Stimulated activated CD4-positive, alpha-beta T cell treated with anti-CD3 and anti-CD28 coated beads, Interleukin-15, amount 100 ng/mL, for 48 hours (primary cell): Measurements from ENCODE around the gene CORO1C.
"Not testable (repeated sequence)": the region's sequence is repeated elsewhere in the genome, so short reads cannot be mapped to it uniquely, and the experiment has no call there.

Experiments
- DNase-seq, 2 donors: peaks; one replicate each; pipeline ENCODE4 v3.0.0-alpha.2; 2020; ENCODE audit warnings: low read depth in 2 of 2

CORO1C gene

DNA sequence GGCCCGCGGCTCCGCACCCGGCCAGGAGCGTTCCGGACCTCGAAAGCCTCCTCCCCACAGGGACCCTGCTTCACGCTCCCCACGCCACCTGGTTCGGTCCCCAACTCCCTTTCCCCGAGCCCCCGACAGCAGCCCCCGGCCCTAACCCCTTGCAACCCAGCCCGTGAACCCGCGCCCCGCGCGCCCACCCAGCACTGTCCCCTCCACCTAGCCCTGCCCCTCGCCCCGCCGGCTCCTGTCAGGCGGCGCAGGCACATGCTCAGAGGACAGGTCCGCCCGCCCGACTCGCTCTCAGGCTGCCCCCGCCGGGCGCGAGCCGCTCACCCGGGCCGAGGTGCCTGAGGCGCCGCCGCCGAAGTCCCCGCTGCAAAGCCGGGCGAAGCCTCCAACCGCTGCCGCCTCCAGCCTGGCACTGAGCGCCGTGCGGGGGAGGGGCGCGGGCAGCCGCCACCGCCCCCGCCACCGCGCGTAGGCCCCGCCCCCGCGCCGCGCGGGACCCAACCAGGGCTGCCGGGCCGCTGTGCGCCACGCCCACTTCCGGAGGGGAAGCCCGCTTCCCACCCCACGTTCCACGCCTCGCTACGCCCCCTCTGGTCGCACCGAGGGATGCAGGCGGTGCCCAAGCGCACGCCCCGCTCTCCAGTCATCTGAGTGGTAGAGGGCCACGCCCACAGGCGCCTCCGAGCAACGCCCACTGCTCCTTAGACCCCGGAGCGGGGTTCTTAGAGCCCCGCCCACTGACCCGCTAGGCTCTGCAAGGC, at the start of gene CORO1C:
TSS of gene CORO1C (minus strand) at position 414 of the 761 bp plus-strand sequence. CDS start 30,200 bp downstream, outside the sequence.
- peak; percentile 92 to 94 for DNase-seq

DNA sequence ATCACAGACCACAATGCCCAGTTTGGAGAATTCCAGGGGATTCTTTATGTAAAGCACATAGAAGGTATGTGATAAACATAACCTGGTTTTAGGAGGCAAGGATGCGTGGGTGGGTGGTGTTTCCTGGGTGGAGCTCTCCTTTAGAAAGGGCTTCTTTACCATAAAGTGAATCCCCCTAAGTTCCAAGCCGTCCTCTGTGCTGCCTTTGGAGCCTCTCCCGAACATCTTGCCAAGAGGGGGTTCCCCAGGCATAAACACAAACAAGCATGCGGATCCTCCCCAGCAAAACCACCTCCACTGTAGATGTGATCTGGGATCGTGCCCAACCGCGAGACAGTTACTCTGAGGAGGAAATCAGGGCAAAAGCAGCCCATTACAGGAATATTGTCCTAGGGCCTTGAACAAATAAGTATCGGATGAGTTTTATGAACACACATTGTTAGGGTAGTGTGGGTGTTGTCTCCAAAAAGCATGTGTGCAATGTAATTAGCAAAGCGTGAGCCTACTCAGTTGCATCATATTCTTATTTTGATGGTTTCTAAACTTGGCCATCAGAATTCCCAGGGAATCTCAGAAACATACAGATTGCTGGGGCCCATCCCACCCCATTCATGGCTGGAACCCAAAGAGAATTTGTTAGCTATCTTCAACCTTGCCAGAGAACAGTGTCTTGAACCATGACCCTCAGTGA, 48.8 kb upstream of the CORO1C start:
- no peak for DNase-seq

DNA sequence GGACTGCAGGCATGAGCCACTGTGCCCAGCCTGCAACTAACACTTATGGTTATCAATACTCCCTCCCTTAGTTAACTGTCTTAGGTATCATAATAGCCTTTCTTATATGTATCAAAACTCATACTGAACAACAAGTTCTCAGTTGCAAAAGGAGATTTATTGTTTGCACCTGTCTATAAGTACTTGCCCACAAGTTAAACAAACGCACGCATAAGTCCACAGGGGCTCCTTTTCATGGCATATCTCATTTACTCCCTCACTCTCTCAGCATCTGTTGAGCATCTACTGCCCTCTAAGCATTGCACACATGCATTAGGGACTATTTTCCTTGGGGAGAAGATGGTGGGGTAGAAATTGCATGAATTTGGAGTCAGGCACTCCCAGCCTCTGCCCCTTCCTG, 46.7 kb upstream of the CORO1C start:
- no peak for DNase-seq

DNA sequence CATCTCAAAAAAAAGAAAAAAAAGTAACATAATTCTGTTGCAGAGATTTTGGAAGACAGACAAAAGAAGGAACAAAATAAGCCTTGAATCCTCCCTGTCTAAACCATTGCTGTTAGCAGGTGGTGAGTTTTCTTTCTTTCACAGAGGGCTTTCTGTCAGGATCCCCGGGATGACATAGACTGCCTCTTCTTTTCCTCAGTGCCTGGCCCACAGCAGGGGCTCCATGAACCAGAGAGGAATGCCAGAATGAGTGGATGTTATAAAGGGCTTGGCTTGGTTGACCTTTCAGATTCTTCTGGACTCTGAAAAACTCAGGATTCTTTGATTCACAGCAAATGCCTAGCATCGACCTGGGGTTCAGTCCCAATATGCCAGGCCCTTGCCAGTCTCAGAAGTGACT, 45.8 kb upstream of the CORO1C start:
- DNase-seq: no peak

DNA sequence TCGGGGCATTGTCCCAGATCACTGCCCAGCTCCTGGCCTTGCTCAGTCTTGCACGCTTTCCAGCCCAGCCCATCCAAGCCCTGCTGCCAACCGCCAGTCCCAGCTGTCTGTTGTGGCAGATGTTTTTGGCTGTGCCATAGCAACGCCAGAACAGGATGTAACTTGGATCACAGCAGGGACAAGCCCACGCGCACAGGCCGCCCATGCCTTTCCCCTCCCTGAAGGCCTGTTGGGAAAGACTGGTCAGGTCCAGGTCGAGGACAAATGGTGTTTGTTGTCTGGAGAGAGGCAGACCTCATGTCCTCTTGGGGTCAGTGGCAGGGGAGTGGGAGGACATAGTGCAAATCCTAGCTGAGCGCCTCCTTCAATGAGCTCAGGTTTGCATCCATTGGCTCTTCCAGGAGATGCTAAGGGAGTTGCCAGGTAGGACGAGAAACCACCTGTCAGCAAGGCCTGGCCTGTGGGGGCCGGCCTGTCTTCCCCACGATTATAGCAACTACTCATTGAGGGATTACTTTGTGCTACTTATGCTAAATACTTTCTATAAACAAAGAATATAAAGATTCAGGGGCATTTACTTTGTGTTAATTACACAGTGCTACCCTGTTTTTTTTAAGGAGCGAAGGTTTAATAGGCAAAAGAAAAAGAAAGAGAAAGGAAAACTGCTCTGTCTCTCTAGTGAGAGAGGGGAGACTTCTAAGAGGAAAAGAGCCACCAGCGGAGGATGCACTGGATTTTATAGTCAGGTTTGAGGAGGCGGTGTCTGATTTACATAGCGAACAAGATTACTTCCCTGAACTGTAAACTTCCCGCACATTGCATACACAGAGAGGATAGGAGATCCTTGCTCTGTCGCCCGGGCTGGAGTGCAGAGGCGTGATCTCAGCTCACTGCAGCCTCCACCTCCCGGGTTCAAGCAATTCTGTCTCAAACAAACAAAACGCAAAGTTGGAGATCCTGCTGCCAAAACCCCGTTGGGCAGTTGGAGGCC, 42.8 kb upstream of the CORO1C start:
- no peak for DNase-seq

DNA sequence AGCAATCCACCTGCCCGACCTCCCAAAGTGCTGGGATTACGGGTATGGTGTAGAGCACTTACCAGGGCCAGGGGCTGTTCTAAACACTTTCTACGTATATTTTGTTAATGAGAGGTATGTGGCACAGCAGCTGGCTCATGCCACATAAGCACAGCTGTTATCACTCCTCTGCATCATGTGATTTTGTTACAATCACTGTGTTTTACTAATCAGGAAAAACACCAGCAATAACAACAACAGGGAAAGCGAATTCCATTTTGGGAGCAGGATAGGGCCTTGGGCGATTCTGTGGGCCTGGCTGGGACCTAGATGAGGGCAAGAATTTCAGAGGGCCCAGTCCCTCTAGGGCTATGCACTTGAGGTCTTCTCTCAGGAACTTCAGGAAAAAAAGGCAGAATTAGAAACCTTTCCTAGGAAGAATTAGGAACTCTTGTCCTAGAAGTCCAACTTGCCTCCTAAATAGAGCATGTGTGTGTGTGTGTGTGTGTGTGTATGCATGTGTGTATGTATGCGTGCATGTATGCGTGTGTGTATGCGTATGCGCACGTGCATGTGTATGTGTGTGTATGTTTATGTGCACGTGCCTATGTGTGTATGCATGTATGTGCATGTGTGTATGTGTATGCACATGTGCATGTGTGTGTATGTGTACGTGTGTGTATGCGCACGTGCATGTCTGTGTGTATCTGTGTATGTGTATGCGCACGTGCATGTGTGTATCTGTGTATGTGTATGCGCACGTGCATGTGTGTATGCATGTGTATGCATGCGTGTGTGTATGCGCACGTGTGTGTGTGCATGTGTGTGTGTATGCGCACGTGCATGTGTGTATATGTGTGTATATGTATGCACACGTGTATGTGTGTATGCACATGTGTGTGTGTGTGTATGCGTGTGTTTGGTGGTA, 41.8 kb upstream of the CORO1C start:
- no peak for DNase-seq

DNA sequence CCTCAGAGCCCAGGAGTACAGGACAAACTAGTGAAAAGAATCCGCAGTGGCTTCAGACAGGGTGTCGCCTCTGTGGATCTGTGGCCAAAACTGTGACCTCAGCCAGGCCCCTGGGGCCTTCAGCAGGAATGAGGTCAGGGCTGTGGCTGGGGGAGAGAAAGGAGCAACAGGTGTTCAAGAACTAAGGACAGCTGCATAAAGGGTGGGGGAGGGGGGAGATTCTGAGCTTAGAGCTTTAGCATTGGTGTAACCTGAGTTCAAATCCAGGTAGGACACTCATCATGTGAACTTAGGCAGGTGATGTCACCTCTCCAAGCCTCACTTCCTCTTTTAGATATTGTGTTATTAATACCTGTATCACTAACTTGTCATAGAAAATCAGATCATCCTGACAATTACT, 40.9 kb upstream of the CORO1C start:
- DNase-seq: no peak

DNA sequence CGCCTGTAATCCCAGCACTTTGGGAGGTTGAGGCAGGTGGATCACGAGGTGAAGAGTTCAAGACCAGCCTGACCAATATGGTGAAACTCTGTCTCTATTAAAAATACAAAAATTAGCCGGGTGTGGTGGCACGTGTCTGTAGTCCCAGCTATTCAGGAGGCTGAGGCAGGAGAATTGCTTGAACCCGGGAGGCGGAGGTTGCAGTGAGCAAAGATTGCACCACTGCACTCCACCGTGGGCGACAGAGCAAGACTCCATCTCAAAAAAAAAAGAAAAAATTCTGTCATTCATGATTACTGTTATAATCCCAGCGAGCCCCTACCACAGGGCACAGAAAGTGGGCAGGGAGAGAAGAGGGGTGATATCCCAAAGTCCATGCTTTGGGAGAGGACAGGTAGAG, 40.5 kb upstream of the CORO1C start:
- not testable (repeated sequence) for DNase-seq

DNA sequence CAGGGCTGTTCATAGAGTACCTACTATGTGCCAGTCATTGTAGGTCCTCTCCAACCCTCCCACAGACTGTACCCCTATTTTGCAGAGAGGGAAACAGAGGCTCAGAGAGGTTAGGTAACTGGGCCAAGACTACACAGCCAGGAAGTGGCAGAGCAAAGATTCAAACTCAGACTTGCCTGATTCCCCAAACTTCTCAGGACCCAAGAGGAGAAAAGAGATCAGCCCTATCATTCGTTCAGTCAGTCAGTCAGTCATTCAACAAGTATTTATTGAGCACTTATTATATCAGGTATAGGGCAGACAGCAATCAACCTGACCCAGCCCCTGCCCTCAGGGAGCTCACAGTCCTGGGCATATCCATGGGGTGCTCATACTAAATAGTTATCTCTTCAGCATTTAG, 39.6 kb upstream of the CORO1C start:
- no peak for DNase-seq

DNA sequence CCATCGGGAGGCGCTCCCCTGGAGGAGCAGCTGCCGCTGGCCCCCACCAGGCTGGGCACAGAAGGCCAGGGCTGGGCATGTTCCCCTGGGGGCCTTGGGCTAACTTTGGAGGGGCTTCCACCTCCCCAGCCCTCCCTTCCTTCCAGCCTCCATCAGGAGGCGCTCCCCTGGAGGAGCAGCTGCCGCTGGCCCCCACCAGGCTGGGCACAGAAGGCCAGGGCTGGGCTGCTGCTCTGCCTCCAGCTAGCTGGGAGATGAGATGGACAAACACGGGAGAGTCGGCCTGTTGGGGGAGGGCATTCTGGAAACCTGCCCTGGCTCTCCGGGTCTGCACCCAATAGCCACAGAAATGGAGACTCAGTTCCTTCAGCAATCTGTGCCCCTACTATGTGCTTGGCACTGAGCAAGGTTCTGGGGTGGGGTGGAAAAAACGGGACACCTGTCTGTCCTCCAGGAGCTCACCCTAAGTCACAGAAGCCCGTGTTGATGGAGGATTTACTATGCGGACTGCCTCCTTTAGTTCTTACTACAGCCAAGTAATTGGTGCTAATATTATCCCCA, 39.0 kb upstream of the CORO1C start:
- DNase-seq: no peak

DNA sequence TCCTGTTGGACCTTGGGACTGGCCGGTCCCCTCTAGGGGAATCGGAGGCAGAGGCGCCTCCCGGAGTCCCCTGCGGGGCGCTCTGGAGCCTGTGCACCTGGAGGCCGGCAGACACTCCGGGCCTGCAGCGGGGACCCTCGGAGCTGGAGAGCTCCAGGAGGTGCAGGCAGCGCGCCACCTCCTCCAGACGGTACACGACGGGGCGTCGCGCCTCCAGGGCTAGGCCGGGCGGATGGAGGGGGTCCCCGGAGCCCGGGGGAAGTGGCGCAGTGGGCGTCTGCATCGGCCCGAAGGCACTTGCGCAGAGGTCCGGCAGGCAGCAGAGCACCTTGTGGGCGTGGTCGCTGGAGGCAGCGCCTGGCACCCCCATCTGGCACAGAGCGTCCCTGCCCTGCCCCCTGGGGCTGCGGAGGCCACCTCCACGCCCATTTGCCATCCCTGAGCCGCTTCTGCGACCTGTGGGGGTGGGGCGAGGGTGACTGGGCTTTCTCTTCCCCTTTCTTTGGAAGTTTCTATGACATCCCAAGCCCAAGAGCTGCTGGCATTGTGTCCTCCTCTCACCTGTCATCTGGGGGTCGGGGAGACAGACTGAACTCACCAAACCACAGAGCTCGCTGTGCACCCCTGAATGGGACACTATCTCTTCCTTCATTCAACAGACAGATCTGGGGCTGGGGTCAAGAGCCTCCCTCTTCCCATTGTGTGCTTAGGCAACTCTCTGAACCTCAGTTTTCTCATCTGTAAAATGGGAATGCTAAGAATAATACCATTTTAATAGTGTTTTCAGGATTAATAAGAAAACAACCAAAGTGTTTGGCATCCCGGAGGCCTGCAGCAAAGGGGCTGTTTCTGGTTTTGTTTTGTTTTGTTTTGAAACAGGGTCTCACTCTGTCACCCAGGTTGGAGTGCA, 37.5 kb upstream of the CORO1C start:
- peak in 1 of 2 donors; percentile 3 for DNase-seq

DNA sequence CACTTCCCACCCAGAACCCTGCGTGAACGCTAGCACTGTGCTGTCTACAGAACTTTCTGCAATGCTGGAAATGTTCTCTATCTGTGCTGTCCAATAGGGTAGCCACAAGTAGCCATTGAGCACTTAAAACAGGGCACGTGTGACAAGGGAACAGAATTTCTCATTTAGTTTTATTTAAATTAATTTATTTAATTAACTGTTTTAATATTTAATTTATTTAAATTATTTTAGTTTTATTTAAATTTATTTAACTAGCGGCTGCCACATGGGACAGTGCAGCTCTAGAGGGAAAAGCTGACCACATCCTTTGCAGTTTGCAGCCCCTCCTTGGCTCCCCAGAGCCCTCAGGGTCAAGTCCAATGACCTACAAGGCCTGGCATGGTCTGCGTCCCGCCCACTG, 35.0 kb upstream of the CORO1C start:
- no peak for DNase-seq

DNA sequence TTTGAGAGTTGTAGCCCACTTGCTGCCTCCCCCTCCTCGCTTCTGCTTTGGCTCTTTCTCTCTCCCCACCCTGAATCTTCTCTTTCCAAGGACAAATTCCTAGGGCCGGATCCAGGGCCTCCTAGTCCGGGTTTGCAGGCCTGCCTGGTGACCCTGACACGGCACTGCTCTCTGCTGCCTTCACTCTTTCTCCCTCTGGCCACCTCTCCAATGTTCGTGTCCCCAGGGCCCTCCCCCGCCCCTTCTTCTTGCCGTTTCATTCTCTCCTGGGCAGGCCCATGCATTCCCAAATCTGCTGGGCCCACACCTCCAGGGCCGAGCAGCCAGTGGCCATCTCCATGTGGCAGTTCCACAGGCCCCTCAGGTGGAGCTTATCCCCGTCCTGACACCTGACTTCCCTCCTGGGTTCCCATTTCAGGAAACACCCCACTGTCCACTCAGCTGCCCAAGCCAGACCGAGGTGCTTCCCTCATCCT, 34.0 kb upstream of the CORO1C start:
- DNase-seq: no peak

DNA sequence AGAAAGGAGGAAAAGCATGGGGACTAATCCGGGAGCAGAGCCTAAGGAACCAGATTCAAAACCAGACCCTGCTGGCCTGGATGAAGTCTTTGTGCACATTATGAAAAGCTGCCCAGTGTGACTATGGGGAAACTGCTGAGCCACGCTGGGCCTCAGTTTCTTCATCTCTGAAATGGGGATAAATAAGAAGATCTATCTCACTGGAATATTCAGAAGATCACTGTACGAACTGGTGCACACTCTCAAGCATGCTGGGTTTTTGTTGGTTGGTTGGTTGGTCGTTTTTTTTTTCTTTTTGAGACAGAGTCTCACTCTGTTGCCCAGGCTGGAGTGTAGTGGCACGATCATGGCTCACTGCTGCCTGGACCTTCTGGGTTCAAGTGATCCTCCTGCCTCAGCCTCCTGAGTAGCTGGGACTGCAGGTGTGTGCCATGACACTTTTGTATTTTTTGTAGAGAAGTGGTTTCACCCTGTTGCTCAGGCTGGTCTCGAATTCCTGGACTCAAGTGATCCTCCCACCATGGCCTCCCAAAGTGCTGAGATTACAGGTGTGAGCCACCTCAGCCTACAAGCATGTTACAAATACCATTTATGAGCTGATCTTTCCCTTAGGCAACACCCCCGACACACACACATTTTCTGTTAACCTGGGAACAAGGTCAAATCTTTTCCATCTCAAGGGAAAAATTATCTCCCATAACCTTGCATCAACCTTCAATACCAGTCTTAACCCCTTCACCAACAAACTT, 33.4 kb upstream of the CORO1C start:
- no peak for DNase-seq

DNA sequence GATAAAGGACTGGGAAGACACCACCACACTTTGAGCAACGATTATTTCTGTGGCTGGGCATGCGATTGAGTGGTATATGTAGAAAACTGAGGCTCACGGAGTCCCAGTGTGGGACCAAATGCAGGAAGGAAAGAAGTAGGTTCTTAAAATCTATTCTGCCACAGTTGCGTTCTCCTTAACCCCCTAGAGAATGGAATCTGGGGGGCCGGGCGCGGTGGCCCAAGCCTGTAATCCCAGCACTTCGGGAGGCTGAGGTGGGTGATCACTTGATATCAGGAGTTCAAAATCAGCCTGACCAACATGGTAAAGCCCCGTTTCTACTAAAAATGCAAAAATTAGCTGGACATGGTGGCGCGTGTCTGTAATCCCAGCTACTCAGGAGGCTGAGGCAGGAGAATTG, 29.9 kb upstream of the CORO1C start:
- DNase-seq: no peak

DNA sequence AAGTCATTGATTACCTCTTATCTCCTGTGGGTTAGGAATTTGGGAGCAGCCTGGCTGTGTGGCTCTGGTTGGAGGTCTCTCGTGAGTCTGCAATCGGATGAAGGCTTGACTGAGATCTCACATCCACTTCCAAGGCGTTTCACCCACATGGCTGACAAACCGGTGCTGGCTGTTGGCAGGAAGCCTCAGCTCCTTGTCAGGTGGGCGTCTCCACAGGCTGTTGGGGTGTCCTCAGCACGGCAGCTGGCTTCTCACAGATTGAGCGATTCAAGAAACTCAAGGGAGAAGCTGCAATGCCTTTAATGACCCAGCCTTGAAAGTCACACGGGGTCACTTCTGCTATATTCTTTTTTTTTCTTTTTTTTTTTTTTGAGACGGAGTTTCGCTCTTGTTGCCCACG, 28.6 kb upstream of the CORO1C start:
- no peak for DNase-seq

DNA sequence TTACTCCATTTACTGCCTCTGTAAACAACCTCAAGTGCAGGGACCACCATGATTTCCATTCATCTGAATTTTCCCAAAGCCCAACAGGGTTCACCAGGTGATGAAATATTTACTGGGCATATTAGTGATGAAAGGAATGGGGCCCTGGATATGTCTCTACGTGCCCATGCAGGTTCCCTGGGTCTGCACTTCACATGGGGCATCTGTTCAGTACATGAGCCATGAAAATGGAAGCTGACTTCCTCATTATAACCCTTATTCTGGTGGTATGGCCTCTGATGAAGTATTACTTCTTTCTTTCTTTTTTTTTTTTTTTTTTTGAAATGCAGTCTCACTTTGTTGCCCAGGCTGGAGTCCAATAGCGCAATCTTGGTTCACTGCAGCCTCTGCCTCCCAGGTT, 26.5 kb upstream of the CORO1C start:
- no peak for DNase-seq

DNA sequence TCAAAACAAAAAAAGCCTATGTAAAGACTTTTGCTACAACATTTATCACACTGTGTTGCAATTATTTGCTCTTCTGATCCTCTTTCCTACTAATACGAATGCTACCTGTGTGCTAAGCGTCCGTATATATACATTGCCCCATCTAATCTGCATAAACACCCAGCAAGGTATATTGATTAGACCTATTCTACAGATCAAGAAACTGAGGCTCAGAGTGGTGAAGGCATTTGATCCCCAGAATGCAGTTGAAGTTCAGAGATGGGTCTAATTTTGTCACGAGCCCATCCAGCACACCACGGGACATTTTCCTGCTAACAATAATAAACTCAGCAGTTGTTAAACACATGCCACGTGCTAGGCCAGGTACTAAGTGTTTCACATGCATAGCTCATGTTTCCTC, 25.1 kb upstream of the CORO1C start:
- no peak for DNase-seq

DNA sequence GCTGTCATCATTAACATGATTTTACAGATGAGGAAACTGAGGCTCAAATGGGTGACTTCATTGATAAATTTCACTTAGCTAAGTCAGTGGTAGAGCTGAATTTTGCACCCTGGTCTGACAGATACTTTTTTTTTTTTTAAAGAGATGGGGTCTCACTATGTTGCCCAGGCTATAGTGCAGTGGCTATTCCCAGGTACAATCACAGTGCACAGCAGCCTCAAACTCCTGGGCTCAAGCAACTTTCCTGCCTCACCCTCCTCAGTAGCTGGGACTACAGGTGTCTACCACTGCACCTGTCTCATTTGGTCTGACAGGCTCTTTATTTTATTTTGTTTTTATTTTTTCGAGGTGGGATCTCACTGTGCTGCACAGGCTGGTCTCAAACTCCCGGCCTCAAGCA, 24.2 kb upstream of the CORO1C start:
- DNase-seq: no peak
